ENCODE data around the gene MYBPC1. TPM values are rescaled to one million over a fixed set of nuclear protein-coding genes. Genes with fewer than 3 reads are reported as not detected.

MYBPC1 gene
- total RNA-seq, 1 experiment from 2014 or later = not detected

DNA sequence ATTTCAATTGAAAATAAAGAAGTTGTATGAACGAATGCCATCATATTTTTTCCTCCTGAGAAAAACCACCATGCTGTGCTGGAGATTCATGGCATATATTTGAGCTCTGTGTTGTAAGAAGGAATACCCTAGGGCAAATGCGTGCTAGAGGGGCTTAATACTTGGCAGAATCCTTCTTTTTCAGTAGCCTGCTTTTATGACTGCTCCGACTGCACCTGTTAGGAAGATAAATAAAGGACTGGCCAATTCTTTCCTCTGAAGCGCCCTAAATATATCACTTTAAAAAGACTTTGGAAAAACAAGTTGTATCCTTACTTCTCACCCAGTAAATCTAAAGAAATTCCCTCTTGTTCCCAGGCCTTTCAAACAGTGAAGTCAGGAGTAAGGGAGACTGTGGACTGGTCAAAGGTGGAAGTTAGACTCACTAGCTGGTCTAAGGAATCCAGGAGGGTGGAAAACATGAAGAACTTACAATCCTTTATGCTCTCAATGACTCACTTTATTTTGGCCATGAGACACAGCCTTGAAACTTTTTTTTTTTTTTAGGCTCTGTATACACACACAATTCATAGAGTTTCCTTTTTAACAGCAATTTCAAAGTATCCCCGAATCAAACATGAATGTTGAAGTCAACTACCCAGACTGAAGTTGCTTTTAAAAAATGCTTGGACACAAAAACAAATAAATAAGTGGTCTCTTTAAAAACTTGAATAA, 5.2 kb downstream of the MYBPC1 start:
- Mint-ChIP-seq H3K27ac (no peak overlapping the region), H3K4me1 (peaks cover 21 to 22% of the 10 kb centered on the region in 2 experiments), H3K9me3 (no peaks in the 10 kb centered on the region), H3K4me3 (no peak overlapping the region), H3K27me3 (ENCODE audit: low read depth) (no peaks in the 10 kb centered on the region), H3K36me3 (ENCODE audit: insufficient read depth in 1 of 3, low read depth in 3 of 3) (no peaks in the 10 kb centered on the region)
- Histone ChIP-seq H3K9ac (ENCODE audit: extremely low read depth, insufficient read length, low read length) (no peak overlapping the region), H2AK5ac (ENCODE audit: insufficient read length, low read length) (no peak overlapping the region), H2BK5ac (ENCODE audit: insufficient read length, low read length) (no peak overlapping the region), H4K20me1 (ENCODE audit: control insufficient read depth, insufficient read depth, insufficient read length) (no peaks in the 10 kb centered on the region), H3K14ac (ENCODE audit: insufficient read depth, low read length) (no peak overlapping the region), H3K4me2 (ENCODE audit: insufficient read depth, insufficient read length, low read length) (no peak overlapping the region), H2BK20ac (ENCODE audit: low read depth, low read length, poor library complexity, severe bottlenecking) (no peak overlapping the region), H2BK12ac (ENCODE audit: insufficient read length, low read depth, low read length) (no peak overlapping the region), H2AFZ (ENCODE audit: low read length) (no peak overlapping the region), H3K27me3 (ENCODE audit: insufficient read depth, low read length) (no peaks in the 10 kb centered on the region), H3K18ac (ENCODE audit: insufficient read length, low read depth, low read length) (no peak overlapping the region), H3K79me2 (ENCODE audit: insufficient read depth, low read length) (no peaks in the 10 kb centered on the region), H3K27ac (ENCODE audit: insufficient read length, low read depth, low read length) (no peak overlapping the region), H3K4me1 (ENCODE audit: insufficient read depth, low read length) (peaks cover 2% of the 10 kb centered on the region; the same call in 1 of the 2 replicates), H3K23ac (ENCODE audit: insufficient read length, low read depth, low read length) (no peak overlapping the region), H2BK15ac (ENCODE audit: low read depth, low read length) (no peak overlapping the region), H3K9me3 (ENCODE audit: control insufficient read depth, low read depth, low read length) (no peaks in the 10 kb centered on the region), H3K79me1 (ENCODE audit: insufficient read depth, low read depth, low read length, poor library complexity, severe bottlenecking) (no peaks in the 10 kb centered on the region), H4K91ac (ENCODE audit: insufficient read length, low read depth, low read length) (no peak overlapping the region), H3T11ph (ENCODE audit: low read length) (no peak overlapping the region), H4K8ac (replicated peaks; ENCODE audit: insufficient read length, low read depth, low read length) (no peak overlapping the region), H3K56ac (ENCODE audit: insufficient read length, low read depth, low read length) (no peak overlapping the region), H4K5ac (ENCODE audit: insufficient read length, low read depth, low read length) (no peak overlapping the region), H3K23me2 (ENCODE audit: insufficient read length, low read depth, low read length, poor library complexity, severe bottlenecking) (no peaks in the 10 kb centered on the region), H3K4ac (ENCODE audit: low read depth, low read length) (no peak overlapping the region), H2BK120ac (ENCODE audit: low read depth, low read length, poor library complexity, severe bottlenecking) (no peak overlapping the region)
- WGBS (ENCODE audit: extremely low coverage, insufficient read length, low lambda C conversion rate) = no CpG with 5 or more reads among the region's 5 CpGs
- TF ChIP-seq, protein P1, sequence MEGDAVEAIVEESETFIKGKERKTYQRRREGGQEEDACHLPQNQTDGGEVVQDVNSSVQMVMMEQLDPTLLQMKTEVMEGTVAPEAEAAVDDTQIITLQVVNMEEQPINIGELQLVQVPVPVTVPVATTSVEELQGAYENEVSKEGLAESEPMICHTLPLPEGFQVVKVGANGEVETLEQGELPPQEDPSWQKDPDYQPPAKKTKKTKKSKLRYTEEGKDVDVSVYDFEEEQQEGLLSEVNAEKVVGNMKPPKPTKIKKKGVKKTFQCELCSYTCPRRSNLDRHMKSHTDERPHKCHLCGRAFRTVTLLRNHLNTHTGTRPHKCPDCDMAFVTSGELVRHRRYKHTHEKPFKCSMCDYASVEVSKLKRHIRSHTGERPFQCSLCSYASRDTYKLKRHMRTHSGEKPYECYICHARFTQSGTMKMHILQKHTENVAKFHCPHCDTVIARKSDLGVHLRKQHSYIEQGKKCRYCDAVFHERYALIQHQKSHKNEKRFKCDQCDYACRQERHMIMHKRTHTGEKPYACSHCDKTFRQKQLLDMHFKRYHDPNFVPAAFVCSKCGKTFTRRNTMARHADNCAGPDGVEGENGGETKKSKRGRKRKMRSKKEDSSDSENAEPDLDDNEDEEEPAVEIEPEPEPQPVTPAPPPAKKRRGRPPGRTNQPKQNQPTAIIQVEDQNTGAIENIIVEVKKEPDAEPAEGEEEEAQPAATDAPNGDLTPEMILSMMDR (conservative IDR thresholded peaks at IDR 0.05) = no peak
- DNase-seq = no peak
